ES-I3 (cell line): ENCODE results near the gene SASH1.

ENCODE experiments used
- H3K36me3 ChIP-seq: 2 replicates; pipeline ENCODE4 v1.6.1; 2013; ENCODE audit warnings: mild to moderate bottlenecking, low read length, control low read depth, moderate library complexity; ENCODE audit not compliant: insufficient read depth
- H3K4me1 ChIP-seq: 2 replicates; pipeline ENCODE4 v1.6.1; 2013; ENCODE audit warnings: mild to moderate bottlenecking, control low read depth, low read length; ENCODE audit not compliant: insufficient read depth
- H3K9ac ChIP-seq: 2 replicates; pipeline ENCODE4 v1.6.1; 2013; ENCODE audit warnings: low read depth, mild to moderate bottlenecking, low read length, moderate library complexity
- H3K9me3 ChIP-seq: 2 replicates; pipeline ENCODE4 v1.6.1; 2013; ENCODE audit warnings: mild to moderate bottlenecking, low read length, moderate library complexity; ENCODE audit not compliant: control insufficient read depth, insufficient read depth

The SASH1 gene

DNA sequence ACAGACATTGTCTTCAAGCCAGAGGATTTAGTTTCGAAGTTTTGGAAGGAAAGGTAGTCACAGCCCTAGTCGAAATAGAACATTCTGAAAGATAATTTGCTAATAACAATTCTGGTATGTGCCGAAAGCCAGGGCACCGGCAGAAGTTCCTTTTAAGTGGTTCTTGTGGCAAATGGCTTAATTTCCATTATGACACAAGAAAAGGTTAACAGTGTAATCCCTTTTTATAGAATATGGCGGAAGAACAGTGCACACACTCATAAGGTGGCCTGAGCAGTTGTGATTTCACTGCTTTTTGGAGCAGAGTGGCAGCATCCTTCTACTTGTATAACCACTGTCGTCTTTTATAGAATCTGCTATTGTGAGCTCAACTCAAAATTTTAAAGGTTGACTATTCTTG is 152.4 kb downstream of the SASH1 start:
- H3K36me3 ChIP-seq = no peaks in the 10 kb centered on the region
- H3K9me3 ChIP-seq = no peaks in the 10 kb centered on the region
- H3K4me1 ChIP-seq = no peaks in the 10 kb centered on the region
- H3K9ac ChIP-seq = no peak overlapping the region

DNA sequence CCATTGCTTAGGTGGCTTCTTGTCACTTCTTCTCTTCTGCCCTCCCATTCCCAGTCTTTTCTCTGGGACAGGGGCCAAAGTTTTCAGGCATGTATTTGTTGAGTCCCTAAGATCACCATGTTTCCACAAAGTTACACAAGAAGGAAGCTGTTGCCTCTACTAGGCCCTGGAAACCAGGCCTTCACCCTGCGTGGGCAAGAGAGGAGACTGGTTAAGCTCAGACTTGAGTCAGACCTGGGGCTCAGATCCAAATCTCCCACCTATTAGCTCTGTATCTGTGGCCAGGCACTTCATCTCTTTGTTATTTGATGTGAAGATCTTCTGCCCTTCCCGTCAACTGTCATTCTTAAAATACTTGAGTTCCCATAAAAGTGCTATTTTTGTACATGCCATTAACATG is 154.6 kb downstream of the SASH1 start:
- H3K9ac ChIP-seq = no peak overlapping the region
- no peaks in the 10 kb centered on the region for H3K9me3 ChIP-seq
- no peaks in the 10 kb centered on the region for H3K36me3 ChIP-seq
- no peaks in the 10 kb centered on the region; the same call in 1 of the 2 replicates for H3K4me1 ChIP-seq

DNA sequence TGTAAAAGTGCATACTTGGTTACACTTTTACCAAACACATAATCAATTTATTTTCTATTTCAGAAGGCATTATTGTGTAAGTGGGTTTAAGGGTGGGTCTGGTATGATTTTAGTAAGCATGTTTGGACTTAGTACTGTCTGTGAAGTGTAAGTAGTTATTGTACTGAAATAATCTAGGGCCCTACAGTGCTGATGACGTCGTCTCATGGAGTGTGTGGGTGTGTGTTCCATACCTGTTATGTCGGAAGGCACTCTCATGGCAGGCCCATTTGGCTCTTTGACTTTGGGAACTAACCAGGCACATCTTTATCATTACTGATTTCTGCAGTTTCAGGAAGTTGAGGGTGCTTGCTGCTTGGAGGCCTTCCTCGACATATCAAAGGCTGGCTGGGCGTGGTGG is 155.1 kb downstream of the SASH1 start:
- Histone ChIP-seq H3K9ac (no peak overlapping the region), H3K9me3 (no peaks in the 10 kb centered on the region), H3K36me3 (no peaks in the 10 kb centered on the region), H3K4me1 (no peaks in the 10 kb centered on the region; the same call in 1 of the 2 replicates)

DNA sequence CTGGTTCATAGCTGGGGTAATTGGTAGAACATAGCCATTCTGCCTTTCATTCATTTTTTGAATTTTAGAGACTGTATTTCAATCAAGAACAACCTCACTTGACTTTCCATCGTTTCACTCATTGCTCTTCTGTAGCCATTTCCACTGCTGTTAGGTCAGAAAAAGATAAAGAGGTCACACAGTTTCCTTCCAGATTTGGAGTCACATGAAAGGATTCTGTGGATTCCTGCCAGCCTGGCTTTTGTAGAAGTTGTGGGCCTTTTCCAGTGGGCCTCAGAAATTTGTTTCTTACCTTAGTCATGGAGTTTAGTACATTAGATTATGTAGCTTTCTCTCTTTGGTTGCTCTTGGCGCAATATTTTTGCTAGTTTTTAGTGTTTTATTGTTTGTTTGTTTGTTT is 157.8 kb downstream of the SASH1 start:
- Histone ChIP-seq H3K36me3 (no peaks in the 10 kb centered on the region), H3K9ac (no peak overlapping the region), H3K9me3 (no peaks in the 10 kb centered on the region), H3K4me1 (no peaks in the 10 kb centered on the region; the same call in 1 of the 2 replicates)

DNA sequence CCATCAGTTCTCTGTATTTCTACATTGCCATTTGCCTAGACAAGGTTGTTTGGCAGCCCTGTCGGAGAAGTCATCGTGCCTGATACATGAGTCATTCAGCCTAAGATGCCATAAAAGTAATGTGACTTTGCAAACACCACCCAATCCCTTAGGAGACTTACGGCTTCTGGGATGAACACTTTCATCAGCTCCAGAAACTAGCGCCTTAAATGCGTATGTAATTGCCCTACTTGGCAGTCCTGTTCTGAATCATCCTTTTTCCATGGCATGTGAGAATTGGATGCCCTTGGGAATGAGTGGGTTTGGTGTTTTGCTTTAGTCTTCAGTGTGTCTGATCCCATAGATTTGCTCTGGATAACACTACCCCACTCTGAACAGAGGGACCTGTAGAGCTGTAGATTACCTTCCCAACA is 158.5 kb downstream of the SASH1 start:
- Histone ChIP-seq H3K4me1 (no peaks in the 10 kb centered on the region; the same call in 1 of the 2 replicates), H3K36me3 (no peaks in the 10 kb centered on the region), H3K9ac (no peak overlapping the region)

DNA sequence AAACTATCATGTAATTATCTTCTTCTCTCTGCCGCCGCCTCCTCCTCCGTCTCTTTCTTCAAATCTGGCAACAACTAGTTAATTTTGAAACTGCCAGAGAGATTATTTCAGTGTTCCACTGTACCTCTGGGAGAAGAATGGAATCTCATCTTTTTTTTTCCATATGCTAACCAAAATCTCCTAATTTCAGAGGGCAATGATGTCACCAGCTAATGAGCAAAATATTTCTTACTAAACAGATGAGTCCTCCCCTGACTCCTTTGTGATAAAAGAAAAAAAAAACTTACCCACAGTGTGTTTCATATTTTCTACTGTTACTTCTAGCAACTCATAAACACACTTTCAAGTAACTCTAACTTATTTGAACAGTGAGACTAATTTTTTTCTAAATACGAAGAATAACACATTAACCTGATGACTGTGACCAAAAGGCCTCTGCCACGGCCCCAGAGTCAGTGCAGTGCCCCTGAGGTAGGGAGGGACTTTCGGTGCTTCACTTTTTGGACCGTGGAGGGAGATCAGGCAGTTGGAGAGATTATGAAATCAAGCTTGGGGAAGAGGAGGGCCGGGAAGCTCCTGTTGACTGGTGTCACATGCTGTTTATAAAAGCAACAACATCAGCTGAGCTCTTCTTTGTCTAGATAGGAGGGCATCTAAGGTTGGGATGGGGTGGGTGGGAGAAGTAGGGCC is 159.6 kb downstream of the SASH1 start:
- Histone ChIP-seq H3K36me3 (no peaks in the 10 kb centered on the region), H3K9me3 (no peaks in the 10 kb centered on the region), H3K9ac (no peak overlapping the region), H3K4me1 (no peaks in the 10 kb centered on the region; the same call in 1 of the 2 replicates)

More for the DNA sequence above, 158.5 kb downstream of the SASH1 start:
- H3K9me3 ChIP-seq = no peaks in the 10 kb centered on the region

DNA sequence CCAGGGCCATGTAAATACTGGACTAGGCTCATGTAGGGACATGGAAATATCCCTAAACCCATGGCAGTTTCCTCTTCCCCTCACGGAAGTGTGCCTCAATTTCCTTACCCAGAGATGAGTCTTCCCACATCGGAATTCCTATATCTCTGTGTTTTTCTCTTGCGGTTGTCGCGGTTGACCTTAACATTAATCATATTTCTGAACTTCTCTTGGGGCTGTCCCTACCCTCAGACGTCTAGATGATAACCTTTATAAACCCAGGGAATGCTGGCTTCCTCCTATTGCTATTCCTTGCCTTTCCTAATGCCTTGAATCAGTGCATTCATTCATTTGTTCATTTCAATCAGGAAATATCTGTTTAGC is 160.1 kb downstream of the SASH1 start:
- Histone ChIP-seq H3K4me1 (no peaks in the 10 kb centered on the region; the same call in 1 of the 2 replicates), H3K9me3 (no peaks in the 10 kb centered on the region), H3K9ac (no peak overlapping the region), H3K36me3 (no peaks in the 10 kb centered on the region)

DNA sequence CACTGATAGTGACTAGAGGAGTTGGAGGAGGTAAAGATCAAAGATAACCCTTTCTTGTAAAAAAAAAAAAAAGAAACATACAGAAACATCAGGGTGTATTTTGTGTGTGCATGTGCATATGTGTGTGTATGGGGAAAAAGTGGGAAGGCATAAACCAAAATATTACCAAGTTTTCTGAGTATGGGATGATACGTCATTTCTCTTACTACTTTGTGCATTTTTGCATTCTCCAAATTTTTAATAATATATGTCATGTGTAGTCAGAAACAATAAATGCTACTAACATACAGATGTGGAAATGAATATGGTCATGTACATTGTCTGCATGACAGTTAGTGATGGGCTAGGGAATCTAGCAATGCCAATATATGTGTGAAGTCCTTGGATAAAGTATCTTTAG is 161.1 kb downstream of the SASH1 start:
- Histone ChIP-seq H3K4me1 (peaks cover 6% of the 10 kb centered on the region; the same call in 1 of the 2 replicates), H3K9me3 (no peaks in the 10 kb centered on the region), H3K9ac (no peak overlapping the region), H3K36me3 (no peaks in the 10 kb centered on the region)

DNA sequence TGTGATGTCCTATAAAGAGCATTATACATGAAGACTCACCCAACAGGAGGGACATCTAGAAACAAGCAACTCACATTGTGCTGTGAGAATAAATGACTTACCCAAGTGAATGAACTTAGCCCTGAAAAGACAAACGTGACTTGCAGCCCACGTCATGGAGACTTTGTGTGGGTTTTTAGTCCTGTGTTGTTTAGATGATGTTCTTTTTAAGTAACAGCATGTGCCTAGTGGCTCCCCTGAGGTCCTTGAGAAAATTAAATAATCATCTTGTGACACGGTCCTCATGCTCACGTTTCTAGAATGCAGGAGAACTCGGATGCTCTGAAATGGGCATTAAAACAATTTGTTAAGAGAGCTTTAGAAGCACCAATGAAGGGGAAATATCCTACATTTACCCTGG is 165.1 kb downstream of the SASH1 start:
- Histone ChIP-seq H3K36me3 (no peaks in the 10 kb centered on the region), H3K4me1 (peaks cover 20% of the 10 kb centered on the region), H3K9me3 (no peaks in the 10 kb centered on the region), H3K9ac (no peak overlapping the region)

DNA sequence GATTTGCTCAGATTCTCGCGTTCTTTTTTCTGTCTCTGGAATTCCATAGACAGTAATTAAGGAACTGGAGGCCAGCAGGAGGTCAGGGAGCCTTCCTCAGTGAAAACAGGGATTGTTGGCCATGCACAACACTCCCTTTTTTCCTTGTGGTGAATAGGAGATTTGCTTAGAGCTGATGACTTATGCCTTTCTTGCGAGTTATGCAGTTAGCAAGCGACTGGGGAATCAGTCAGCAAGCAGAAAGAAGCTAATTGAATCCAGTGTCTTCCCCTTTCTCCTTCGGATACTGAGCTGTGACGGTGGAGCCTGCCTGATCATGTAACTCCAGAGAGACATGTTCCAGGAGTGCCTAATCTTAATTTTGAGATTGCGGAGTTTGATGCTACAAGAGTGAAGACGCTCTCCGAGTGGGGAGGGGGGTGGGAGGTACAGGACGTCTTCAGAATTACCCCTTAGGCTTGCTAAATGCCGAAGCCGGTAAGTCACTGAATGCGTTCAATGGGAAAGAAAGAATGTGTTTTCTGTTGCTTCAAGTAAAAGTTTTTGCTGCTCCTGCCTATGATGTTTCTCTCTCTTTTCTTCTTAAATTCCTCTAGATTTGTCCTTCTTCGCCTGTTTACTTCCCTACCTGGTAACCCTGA is 165.9 kb downstream of the SASH1 start:
- H3K36me3 ChIP-seq = no peaks in the 10 kb centered on the region
- peaks cover 23% of the 10 kb centered on the region for H3K4me1 ChIP-seq
- no peaks in the 10 kb centered on the region for H3K9me3 ChIP-seq
- H3K9ac ChIP-seq = peak overlapping the region; percentile 36

DNA sequence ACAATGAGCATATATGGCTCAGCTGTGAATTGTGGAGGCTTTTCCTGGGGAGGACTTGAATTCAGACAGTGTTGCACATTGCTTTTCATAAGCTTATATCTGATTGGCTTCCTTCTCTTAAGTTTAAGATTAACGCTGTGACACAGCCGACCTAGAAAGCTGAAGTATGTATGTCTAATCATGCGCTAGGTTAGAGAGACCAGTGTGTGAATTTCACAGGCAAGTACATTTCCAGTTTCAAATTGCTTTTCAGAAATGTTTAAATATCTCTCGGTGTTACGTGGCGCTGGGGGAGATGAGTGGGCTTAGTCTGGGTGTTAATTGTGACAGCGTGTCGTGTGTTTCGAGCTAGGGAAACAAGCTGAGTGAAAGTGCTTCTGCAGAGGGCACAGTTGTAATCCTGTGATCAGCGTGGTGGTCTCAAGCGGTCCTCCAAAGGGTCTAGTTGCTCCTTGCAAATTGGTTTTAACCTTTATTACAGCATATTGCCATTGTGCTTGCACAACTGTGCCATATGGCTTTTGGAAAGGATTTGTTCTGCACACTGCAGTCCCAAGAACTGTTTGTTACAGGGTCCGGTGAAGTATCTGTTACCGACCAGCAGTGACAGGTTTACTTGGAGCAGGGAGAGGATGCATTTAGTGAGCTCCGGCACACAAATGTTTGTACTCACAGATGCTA is 166.6 kb downstream of the SASH1 start:
- Histone ChIP-seq H3K9ac (peak overlapping the region; percentile 36), H3K4me1 (peaks cover 30% of the 10 kb centered on the region), H3K9me3 (no peaks in the 10 kb centered on the region), H3K36me3 (no peaks in the 10 kb centered on the region)

DNA sequence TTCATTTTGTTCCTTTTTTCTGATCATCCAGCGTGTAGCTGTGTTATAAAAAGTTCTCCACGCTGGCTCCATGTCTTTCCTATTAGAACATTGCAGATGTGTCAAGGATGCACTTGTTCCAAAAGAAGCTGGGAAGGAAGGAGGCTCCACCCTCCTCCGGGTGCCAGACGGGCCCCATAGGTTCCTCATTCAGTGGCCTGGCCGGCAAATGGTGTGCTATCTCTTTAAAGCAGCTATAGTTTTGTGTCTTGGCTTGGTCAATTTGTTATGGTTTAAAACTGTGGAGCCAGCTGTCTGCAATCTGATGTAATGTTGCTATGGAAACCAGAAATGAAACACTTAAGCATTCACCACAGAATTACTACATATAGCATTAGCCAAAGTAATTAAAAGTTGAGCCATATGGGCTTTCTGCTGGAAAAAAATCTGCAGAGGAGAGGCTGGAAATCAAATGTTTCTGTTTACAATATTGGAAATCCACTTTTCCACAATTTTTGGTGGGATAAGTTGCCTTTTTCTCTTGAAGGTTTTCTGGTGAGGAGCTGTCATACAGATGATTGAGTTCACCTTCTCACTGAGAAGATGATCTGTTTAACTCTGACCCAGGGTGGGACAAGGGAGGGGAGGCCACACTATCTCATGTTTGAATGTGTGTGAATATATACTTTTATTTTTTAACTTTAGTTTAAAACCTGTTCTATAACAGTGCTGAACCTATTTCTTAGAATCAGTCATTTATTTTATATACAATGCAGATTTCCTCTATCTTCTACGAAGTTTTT is 167.4 kb downstream of the SASH1 start:
- H3K36me3 ChIP-seq = no peaks in the 10 kb centered on the region
- H3K4me1 ChIP-seq = peaks cover 30% of the 10 kb centered on the region
- H3K9ac ChIP-seq = no peak overlapping the region

DNA sequence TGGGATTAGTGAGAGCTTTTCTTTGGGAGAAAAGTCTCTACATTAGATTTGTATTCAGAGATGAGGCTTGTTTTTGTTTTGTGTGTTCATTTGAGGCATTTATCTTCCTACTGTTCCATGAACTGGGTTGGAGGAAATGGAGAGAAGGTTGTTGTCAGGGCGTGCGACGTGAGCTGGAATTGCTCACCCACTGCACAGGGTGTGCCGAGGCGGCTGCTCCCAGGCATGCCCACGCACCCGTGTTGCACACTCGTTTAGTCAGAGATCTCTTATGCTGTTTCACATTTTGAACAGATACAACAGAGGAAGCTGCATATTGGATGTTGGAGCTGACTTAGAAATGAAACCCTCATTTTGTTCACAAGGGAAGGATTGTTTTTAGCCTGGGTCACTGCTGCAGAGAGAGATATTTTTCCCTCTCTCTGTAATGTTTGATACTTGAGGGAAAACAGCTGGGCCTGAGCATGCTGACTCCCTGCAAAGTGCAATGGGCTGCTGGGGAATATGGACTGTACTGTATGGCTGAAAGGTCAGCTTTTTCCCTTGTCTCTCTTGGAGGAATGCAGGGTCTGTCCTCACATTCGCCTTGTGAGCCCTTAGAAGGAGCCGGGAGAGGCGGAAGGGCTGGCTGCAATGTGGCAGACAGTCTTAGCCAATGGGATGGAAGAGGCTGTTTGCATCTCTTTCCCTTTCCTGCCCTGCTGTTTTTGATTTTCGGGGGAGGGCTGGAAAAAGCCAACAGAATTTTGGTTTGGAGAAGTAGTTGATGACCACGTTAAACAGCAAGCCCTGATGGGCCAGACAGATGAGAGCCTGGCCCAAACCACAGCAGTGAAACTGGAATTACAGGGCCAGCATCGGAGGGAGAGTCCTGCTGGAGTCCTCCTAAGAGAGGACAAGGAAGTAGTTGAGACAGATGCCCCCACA is 170.8 kb downstream of the SASH1 start:
- Histone ChIP-seq H3K4me1 (peaks cover 46% of the 10 kb centered on the region), H3K9me3 (no peaks in the 10 kb centered on the region), H3K36me3 (no peaks in the 10 kb centered on the region), H3K9ac (no peak overlapping the region)

More for the DNA sequence above, 167.4 kb downstream of the SASH1 start:
- H3K9me3 ChIP-seq = no peaks in the 10 kb centered on the region
